IPS-11a (cell line): Measurements from ENCODE around the gene NUDT9.
"Not testable (repeated sequence)": the region's sequence is repeated elsewhere in the genome, so short reads cannot be mapped to it uniquely, and the experiment has no call there.

Experiments
- H3K4me3 ChIP-seq: one replicate; pipeline ENCODE4 v1.5.1; 2013; ENCODE audit warnings: low read depth, low read length, control low read depth

NUDT9 gene

DNA sequence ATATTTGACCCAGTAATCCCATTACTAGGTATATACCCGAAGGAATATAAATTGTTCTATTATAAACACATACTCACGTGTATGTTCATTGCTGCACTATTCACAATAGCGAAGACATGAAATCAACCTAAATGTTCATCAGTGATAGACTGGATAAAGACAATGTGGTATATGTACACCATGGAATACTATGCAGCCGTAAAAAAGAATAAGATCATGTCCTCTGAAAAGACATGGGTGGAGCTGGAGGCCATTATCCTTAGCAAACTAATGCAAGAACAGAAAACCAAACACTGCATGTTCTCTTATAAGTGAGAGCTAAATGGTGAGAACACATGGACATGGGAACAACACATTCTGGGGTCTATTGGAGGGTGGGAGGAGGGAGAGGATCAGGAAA, 36.5 kb downstream of the NUDT9 start:
- H3K4me3 ChIP-seq: no peak overlapping the region

DNA sequence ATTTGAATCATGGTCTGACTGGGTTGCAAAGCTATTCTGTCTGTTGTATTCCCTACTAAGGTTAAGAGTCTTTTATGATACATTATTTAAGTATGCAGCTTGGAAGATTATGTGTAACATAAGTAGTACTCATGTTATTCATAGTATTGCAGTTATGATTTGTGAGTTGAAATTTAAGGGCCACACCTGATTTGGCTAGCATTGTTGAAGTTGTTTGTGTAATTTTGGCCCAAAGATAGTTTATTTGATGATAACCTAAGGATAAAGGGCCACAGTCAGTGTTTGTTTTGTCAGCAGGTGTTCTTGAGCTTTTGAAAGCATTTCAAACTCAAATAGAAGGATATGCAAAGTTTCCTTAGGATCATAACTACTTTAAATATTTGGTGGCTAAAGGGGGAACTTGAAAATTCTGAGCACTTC, 38.9 kb downstream of the NUDT9 start:
- no peak overlapping the region for H3K4me3 ChIP-seq

DNA sequence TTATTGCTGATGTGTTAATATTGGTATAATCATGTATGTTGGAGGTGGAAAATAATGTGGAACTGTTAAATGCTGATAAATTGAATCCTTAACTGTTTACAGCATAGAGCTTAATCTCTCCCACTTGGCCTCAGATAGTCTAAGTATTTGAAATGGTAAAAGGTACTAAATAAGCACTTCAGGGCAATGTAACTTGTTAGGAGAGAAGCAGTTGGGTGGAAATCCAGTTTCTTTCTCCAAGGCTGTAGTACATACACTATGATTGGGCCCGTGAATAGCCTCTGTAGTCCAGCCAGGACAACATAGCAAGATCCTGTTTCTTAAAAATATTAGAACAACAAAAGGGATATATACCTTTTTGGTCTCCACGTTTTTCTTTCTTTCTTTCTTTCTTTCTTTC, 39.7 kb downstream of the NUDT9 start:
- H3K4me3 ChIP-seq: no peak overlapping the region

DNA sequence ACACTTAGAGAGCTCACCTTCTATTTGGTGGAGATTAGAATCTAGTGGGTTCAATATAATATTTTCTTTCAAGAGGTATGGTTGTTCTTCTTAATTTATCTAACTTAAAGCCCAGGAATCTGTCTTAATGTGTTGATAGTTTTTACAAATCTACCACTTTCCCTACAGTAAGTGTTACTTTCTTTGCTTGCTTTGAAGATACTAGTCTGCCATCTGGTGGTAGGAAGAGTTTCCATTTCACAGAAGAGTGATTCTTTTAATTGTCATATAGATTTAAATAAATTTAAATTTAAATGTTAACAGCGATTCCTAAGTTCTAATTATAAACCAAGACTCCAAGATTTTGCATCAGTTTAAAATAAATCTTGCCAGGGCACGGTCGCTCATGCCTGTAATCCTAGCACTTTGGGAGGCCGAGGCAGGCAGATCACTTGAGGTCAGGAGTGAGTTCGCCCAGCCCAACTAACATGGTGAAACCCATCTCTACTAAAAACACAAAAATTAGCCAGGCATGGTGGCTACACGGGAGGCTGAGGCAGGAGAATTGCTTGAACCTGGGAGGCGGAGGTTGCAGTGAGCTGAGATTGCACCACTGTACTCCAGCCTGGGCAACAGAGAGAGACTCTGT, 43.5 kb downstream of the NUDT9 start:
- no peak overlapping the region for H3K4me3 ChIP-seq

DNA sequence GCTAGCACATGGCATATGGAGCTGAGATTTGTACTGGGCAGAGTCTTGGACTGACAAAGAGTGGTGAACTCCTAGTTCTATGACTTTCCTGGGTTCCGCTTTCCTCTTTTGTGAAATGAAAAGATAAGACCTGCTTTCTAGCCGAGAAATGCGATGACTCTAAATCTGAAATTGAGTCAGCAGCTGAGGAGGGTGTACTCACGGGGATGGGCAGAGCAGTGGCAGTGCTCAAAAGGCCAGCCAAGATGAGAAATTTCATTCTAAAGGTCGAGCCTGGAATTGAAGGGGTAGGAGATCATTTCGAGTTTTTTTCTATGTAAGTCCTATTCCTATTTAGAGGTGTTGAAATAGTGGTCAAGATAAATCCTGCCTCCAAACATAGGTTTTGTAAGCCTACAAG, 47.0 kb downstream of the NUDT9 start:
- H3K4me3 ChIP-seq: no peak overlapping the region

DNA sequence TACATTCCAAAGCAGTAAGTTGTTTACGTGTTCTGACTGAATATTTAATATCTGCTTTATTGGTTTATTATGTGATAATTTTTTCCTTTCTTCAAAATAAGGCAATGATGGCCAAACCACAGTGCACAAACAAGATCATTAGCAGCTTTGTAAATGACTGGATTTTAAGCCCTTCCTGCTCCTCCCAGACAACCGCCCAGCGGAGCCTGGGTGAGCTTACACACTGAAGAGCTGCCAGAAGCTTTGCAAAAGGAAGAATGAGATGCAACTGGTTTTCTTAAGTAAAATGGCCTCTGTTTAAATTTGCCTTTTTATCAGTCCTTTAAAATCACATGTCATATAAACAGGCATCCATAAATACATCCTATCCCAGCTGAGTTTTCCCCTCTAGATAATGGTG, 54.6 kb downstream of the NUDT9 start:
- H3K4me3 ChIP-seq: no peak overlapping the region

DNA sequence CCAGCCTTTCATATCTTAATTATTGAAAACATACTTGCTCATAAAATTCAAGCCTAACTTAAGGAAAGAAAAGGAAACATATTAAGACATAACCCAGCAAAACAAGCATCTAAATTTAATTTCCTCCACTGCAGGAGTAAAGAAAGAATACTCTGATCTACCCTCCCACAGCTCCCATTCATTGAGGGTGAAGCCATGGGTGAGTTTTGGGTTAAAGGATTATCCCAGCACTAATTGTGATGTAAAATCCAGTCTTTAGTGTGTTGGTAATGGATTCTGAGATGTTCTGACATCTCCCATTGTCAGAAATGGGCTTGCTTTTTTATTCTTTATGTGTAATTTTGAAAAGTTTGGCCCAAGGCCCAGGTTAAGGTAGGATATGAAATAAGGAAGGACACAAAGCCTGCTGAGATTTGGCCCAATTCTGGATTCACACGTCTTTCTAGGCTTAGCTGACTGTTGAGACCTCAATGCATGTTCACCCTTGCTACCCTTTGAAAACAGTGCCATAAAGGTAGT, 56.4 kb downstream of the NUDT9 start:
- H3K4me3 ChIP-seq: no peak overlapping the region

DNA sequence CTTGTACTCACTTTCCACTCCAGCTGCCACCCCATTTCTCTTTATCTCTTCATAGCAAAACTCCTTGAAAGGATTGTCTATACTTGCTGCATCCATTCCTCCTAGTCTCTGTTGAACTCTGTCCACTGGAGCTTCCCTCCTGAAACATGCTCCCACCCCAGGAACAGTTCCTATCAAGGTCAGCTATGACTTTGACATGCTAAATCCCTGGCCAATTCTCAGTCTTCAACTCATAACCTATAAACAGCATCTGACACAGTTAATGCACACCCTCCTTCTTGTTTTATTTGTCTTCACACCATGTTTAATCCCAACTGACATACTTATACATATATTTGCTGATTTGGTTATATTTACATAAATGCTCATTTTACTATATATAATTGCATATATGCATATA, 59.0 kb downstream of the NUDT9 start:
- H3K4me3 ChIP-seq: no peak overlapping the region

DNA sequence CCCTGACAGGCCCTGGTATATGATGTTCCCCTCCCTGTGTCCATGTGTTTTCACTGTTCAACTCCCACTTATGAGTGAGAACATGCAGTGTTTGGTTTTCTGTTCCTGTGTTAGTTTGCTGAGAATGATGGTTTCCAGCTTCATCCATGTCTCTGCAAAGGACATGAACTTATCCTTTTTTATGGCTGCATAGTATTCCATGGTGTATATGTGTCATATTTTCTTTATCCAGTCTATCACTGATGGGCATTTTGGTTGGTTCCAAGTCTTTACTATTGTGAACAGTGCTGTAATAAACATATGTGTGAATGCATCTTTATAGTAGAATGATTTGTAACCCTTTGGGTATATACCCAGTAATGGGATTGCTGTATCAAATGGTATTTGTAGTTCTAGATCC, 60.9 kb downstream of the NUDT9 start:
- H3K4me3 ChIP-seq: not testable (repeated sequence)

DNA sequence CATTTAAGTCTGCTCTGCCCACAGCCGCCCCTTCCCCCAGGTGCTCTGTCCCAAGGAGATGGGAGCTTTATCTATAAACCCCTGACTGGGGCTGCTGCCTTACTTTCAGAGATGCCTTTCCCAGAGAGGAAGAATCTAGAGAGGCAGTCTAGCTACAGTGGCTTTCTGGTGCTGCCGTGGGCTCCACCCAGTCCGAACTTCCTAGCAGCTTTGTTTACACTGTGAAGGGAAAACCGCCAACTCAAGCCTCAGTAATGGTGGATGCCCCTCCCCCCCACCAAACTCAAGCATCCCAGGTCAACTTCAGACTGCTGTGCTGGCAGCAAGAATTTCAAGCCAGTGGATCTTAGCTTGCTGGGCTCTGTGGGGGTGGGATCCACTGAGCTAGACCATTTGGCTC, 66.3 kb downstream of the NUDT9 start:
- H3K4me3 ChIP-seq: not testable (repeated sequence)

DNA sequence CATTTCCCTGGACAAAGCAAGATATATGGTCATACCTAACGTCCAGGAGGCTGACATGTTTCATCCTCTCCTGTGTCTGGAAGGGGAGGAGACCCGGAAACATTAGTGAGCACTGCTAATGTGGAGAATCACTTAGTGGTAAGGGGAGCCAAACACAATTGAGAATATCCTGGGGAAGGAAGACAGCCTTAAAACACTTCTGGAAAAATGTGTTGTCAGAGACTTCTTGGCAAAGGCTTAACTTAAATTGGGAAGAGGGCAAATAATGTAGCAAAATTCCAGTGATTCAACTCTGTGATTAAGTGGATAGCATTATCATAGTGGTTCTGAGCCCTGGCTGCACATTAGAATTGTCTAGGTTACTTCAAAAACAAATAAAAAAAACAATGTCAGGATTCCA, 67.3 kb downstream of the NUDT9 start:
- H3K4me3 ChIP-seq: no peak overlapping the region

DNA sequence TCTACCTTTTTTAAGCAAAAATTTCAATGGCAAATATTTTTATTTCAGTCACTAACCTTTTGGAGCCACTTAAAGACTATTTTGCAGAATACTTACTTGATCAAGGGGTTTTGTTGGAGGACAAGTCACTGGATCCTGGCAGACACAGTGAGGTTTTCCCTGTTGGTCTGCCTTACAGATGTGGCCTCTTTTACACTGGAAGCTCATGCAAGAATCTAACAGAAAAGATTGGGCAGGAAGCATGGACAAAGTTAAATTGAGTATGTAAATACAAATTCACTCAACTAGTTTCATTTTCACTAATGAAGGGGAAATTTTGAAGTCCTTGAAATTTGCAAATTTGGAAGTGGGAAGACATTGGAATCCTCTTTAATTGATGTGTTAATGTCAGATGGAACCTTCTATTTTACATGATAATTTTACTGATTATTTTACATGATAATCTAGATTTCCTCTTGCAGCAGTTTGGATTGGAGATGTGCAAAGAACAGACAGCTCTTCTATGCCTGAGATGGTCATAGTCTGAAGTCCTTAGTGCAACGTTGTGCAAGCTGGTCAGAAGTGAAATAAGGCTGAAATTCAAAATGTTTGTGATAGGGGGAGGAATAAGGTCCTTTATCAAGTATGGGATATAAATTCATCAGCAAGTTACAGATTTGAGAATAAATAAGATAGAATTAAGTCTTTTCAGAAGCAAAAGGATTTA, 68.4 kb downstream of the NUDT9 start:
- H3K4me3 ChIP-seq: no peak overlapping the region

DNA sequence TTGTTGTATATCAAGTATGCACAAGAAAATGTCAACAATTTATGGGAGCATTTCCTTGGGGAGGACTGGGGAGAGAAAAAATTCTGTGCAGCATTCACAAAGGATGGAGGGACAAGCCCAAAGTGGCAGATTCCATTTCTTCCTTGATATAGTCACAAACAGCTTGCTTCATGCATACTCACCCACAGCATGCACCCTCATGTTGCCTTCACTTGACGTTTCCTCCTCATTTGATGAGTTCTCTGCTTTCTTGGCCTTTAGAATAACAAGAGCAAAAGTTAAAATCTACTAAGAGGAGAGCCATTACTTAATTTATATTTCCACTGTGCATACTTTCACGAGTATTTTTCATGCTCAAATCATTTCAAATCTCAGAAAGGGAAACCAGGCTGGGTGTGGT, 69.1 kb downstream of the NUDT9 start:
- H3K4me3 ChIP-seq: no peak overlapping the region

DNA sequence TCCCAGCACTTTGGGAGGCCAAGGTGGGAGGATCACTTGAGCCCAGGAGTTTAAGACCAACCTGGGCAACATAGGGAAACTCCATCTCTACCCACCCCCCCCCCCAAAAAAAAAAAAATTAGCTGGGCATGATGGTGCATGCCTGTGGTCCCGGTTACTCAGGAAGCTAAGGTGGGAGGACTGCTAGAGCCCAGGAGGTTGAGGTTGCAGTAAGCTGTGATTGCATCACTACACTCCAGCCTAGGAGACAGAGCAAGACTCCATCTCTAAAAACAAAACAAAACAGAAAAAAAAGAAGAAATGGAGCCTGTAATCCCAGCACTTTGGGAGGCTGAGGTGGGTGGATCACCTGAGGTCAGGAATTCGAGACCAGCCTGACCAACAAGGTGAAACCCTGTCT, 69.5 kb downstream of the NUDT9 start:
- not testable (repeated sequence) for H3K4me3 ChIP-seq

DNA sequence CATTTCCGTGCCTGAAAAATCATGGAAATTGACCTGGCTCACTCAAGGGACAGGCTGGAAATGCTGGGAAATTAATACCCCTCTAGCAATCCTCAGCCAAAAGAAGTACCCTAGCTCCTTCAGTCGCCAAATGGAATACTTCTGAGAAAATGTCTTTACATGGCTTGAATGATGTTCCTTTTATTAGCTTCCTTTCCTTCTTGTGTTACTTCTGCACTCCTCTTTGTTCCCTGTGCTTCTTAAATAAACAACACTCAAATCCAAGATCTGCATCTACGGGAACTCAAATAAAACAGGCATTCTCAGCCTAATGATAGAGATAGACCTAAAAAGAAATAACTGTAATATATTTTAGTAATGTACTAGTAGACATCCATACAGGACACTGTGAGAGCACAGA, 70.7 kb downstream of the NUDT9 start:
- no peak overlapping the region for H3K4me3 ChIP-seq

DNA sequence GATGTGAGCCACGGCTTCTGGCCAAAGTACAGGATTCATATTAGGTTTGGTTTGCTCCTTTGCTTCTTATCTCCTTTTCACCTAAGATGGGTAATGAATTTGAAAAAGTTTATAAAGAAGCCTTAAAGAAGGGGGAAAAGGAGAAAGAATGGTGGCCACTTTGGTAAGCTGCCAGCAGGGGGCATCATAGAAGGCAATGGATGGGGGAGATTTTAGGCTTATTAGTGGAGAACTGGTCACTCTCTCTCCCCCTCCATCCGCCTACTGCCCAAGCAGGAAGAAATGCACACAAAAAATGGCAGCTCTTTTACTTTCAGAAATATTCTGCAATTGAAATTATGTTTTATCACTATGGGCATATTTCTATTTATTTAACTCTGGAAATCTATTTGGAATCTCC, 74.8 kb downstream of the NUDT9 start:
- H3K4me3 ChIP-seq: no peak overlapping the region

DNA sequence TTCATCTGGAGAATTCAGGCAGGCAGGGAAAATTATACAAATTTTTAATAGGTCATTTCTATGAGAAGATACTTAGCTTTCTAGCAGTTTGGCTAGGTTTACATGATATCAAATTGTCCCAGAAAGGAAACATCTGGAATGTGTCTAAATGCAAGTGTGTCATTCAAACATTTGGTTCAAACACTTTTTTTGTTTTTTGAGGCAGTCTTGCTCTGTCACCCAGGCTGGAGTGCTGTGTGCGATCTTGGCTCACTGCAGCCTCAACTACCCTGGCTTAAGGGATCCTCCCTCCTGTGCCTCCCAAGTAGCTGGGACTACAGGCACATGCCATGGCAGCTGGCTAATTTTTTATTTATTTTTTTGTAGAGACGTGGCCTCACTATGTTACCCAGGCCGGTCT, 75.2 kb downstream of the NUDT9 start:
- no peak overlapping the region for H3K4me3 ChIP-seq

DNA sequence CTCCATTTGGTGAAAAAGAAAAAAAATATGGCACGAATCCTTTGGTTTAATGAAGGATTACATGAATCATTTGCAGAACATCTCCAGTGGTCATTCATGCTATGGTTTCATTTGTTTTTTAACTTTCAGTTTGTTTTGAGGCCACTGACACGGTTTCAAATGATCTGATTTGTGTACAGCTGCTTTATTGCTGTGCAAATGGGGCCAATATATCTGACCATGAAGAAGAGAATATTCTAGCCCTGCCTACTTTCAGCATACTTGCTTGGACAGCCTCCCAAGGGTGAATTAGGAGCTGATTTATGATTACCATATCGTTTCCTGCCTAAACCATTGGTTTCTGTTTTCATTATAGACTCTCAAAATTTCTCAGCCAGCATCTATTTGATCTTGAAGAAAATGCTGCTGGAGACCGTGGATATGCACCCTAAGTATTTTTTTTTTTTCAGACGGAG, 76.1 kb downstream of the NUDT9 start:
- no peak overlapping the region for H3K4me3 ChIP-seq

DNA sequence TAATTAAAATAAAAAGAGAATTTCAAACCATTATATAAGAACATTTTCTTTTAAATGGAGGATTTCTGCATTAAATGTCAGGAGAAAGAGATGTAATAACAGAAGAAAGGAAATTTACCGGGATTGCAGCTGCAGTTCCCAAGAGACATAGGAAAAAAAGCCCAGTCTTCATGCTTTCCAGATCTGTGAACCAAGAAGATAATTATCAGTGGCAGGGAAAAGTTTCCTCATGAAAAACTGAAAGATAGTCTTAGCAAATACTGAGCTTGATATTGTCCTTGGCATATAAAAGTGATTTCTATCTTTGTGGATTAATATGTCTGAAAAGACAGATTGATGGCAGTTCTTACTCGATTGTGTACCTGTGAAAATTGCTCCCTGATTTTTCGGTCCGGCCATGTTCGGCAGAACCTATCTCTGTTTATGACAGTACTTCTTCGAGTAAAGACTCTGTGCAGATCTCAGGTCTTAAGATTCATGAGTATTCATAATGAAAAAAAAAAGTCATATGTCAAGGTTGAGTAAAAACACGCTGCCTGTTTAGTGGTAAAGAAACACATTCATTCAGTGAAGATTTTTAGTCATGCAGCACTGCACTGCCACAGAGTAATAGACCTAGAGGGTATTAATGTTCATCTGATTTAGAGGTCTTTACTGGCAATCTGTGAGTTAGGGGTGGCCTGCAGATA, 77.2 kb downstream of the NUDT9 start:
- H3K4me3 ChIP-seq: no peak overlapping the region

DNA sequence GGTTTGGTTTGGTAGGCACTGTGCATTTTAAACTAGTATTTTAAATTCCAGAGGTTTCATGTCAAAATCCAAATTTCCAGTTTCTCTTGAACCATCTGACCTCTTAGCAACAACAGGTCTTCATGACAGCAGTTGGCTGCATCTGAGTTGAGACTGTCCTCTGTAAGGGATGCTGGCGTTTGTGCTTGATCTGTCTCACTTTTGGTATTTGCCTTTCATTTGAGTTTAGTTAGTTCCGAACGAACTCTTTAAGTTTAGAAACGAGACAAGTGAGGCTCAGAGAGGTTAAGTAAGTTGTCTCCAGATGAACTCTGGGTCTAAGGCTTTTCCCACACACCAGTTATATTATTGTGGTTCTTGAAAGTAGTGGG, 77.7 kb downstream of the NUDT9 start:
- H3K4me3 ChIP-seq: no peak overlapping the region

DNA sequence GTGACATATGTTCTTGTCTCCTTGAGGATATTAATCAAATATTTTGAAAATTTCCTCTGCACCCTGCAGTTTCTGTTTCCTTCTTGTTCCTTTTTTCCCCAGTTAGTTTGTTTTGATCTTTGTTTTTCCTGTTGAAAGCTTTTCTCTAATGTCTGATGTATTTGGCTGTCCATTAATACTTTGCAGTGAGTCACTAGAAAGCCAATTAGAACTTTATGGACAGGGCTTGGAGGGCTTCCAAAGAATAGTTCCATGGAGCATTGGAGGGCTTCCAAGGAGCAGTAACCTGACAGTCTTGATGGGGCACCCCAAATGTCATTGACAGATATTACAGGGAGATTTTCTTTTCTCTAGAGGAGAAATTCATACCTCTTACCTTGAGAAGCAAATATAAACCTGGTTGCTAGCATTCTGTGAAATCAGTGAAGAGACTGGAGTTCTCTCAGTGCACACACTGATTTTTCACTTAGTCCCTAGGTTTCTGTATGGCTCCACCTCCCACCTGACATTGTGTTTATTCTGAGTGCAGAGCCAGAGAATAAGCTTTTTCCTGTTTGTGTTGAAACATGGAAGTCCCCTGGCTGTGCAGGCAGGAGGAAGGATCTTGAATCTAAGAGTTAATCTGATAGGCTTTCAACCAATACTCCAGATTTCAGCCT, 80.3 kb downstream of the NUDT9 start:
- no peak overlapping the region for H3K4me3 ChIP-seq

DNA sequence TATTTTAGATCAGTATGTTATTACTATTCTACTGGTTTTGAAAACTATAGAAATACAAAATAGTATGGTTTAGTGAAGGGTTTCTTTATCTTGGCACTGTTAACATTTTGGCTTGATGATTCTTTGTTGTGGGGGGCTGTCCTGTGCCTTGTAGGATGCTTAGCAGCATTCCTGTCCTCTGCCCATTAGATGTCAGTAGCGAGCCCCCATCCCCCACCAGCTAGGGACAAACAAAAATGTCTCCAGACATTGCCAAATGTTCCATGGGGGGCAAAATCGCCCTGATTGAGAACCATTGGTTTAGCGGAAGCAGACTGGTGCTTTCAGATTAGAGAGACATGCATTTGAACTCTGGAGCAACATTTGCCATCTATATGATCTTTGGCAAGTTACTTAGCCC, 83.5 kb downstream of the NUDT9 start:
- H3K4me3 ChIP-seq: no peak overlapping the region
